Stimulated activated CD4-positive, alpha-beta T cell treated with anti-CD3 and anti-CD28 coated beads, Interleukin-2, amount 100 ng/mL, for 48 hours (primary cell): Measurements from ENCODE around the gene PAGR1.
"Not testable (repeated sequence)": the region's sequence is repeated elsewhere in the genome, so short reads cannot be mapped to it uniquely, and the experiment has no call there.

ENCODE experiments used
- DNase-seq, 2 donors: peaks; one replicate each; pipeline ENCODE4 v3.0.0-alpha.2; 2020

Gene PAGR1

GRCh38 chr16:29813644-29814562, 2.0 kb upstream of the PAGR1 start:
- DNase-seq, result no peak

- DNase-seq, result no peak
Observed at GRCh38 chr16:29814592-29814991, 1.4 kb upstream of the PAGR1 start.

- DNase-seq, result no peak
Observed at GRCh38 chr16:29815032-29815721, 775 bp upstream of the PAGR1 start.

DNA sequence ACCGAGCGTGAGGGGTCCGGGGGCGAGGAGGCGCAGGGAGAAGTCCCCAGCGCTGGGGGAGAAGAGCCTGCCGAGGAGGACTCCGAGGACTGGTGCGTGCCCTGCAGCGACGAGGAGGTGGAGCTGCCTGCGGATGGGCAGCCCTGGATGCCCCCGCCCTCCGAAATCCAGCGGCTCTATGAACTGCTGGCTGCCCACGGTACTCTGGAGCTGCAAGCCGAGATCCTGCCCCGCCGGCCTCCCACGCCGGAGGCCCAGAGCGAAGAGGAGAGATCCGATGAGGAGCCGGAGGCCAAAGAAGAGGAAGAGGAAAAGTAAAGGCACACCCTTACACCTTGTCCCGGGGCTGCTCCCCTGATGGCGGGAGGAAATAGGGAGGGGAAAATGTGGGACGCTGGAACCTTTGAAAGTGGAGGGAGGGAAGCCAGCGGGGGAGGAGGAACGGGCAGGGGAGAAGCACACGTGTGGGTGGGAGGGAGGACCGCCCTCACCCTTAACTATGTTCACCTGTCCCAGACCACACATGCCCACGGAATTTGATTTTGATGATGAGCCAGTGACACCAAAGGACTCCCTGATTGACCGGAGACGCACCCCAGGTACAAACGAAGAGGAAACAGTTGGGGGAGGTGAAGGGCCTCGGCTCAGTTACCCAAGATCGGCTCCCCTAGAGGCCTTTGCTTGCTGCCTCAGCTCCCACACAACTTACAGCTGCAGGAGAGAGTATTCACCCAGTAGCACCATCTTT, 916 bp downstream of the PAGR1 start:
- DNase-seq, result peak in 1 of 2 donors; percentile 58

DNA sequence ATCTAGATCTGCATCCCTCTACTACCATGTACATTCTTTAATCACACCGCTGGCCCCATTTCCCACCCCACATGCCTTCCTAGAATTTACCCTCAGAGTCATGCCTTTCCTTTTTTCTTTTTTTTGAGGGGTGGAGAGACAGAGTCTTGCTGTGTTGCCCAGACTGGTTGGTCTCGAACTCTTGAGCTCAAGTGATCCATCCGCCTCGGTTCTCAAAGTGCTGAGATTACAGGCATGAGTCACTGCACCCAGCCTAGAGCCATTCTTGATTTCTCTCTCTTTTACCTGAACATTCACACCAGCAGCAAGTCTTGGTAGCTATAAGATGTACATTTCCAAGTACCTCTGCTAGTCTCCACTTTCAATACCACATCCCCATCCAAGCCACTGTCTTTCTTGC, 2.1 kb downstream of the PAGR1 start:
- DNase-seq, result no peak

GRCh38 chr16:29819506-29819905, 3.6 kb downstream of the PAGR1 start:
- no peak for DNase-seq

DNA sequence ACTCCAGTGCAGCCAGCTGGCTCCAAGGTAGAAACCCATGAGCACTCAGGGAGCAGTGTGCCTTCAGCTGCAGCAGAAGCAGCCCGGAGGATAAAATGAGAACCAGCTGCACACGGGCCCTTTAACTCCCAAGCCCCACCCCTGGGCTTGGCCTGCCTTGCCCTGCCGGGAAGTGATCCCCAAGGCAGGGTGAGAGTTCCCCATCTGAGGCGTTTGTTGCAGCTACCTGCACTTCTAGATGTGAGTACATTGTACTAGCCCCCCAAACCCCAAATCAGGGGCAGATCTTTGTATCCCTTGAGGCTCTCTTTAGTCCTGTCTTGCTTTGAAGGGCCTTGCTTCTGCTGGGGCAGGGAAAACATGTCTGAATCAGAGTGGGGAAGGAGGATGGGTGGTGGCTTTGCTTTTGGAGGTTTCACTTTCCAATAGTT, 4.3 kb downstream of the PAGR1 start, which contains the start of gene MVP:
Gene MVP (plus strand): TSS at position 192 of the 431 bp plus-strand sequence. CDS start 10,088 bp downstream, outside the sequence.
- peak in 1 of 2 donors; percentile 49 for DNase-seq

GRCh38 chr16:29820730-29821642, 5.0 kb downstream of the PAGR1 start:
- no peak for DNase-seq

- no peak for DNase-seq
Observed at GRCh38 chr16:29821643-29822115, 5.7 kb downstream of the PAGR1 start.

- DNase-seq, result no peak
Observed at GRCh38 chr16:29824589-29825144, 8.7 kb downstream of the PAGR1 start.

DNA sequence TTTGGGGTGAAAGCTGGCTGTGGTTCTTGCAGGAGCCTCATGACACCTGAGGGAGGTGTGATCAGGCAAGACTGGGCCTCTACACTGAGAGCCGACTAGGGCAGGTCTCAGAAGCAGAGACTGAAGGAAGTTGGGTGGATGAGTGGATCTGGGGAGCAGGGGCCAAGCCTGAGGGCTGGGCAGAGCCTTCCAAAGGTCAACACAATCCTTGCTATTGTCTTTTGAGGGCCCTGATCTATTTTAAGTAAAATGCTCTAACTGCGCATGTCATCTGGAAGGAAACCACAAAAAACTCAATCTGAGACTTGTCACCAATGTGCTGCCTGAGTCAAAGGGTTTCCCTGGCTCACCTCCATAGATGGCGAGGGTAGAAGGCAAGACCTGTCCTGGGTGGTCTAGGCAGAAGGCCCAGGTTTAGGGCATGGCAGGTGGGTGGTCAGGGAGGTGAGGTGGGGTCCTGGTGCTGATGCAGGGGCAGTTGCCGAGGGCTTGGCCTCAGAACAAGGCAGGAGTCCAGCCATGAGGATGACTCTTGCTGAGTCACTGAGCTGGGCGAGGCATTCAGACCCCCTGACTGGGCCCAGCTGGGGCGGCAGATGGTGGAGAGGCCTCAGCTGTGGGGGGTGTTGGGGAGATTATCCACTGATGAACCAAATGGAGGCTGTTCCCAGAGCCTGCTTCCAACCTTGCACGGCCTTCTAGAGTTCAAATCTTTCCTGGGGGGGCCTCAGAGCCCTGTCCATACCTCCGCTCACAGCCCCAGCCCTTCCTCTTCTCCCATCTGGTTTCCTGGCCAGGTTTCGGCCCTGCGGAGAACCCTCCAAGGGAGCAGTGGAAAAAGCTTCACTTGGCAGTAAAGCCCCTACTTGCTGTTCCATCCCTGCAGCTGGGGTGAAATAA, 9.4 kb downstream of the PAGR1 start:
- peak in 1 of 2 donors; percentile 51 for DNase-seq

DNA sequence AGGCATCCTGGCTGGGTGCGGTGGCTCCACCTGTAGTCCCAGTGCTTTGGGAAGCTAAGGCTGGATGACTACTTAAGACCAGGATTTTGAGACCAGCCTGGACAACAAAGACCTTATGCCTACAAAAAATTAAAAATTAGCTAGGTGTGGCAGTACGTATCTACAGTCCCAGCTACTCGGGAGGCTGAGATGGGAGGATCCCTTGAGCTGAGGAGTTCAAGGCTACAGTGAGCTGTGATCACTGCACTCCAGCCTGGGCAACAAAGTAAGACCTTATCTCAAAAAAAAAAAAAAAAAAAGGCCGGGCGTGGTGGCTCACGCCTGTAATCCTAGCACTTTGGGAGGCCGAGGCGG, 10.4 kb downstream of the PAGR1 start:
- DNase-seq, result no peak

DNA sequence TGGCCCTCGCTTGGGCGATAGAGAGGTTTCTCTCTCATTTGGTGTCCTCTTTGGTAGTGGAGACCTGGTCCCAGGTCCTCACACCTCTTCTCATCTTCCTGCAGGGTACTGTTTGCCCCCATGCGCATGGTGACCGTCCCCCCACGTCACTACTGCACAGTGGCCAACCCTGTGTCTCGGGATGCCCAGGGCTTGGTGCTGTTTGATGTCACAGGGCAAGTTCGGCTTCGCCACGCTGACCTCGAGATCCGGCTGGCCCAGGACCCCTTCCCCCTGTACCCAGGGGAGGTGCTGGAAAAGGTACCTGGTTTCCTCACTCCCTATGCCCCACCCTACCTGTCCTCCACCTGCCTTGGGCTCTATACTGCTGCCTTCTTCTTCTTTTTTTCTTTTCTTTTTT, 14.8 kb downstream of the PAGR1 start:
- DNase-seq, result no peak

DNA sequence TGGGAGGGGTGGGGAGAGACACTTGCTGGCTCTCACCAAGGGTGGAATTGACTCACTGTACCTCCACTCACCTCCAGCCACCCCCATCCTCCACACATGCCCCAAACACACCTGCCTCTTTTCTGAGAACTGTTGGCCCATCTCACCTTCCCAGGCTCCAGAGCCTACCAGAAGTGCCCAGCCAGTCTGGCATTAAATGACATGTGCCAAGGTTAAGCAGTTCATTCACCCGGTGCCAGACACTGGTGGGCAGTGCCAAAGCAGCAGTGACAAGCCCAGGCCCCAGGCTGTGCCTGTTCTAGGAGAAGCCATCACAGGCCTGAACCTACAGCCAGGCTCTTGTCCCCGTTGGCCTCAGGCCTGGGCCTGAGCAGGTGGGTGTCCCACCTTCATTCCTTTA, 15.5 kb downstream of the PAGR1 start:
- DNase-seq, result no peak

DNA sequence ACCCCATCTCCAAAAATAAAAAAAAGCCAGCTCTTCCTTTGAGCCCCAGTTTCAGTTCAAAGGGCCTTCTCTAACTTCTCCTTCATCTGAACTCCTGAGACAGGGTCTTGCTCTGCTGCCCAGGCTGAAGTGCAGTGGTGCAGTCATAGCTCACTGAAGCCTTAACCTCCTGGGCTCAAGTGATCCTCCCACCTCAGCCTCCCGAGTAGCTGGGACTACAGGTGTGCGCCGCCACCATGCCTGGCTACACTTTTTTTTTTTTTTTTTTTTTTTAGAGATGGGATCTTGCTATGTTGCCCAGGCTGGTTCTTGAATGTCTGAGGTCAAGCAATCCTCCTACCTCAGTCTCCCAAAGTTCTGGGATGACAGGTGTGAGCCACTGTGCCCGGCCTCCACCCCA, 17.3 kb downstream of the PAGR1 start:
- DNase-seq, result not testable (repeated sequence)

- no peak for DNase-seq
Observed at GRCh38 chr16:29834079-29834478, 18.1 kb downstream of the PAGR1 start.

GRCh38 chr16:29835926-29836325, 20.0 kb downstream of the PAGR1 start:
- no peak for DNase-seq

GRCh38 chr16:29836623-29837022, 20.7 kb downstream of the PAGR1 start:
- no peak for DNase-seq

DNA sequence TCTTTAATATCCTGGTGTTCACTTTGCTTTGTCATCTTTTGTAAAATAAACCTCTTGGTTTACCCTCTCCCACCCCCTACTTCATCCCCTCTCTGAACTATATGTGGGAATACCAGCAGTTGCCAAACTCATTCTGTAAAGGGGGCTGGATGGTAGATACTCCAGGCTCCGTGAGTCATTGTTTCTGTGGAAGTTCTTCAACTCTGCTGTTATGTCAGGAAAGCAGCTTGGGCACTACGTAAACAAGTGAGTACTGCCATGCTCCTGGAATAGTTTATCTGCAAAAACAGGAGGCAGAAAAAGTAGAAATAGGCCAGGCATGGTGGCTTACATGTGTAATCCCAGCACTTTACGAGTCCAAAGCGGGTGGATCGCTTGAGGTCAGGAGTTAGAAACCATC, 21.9 kb downstream of the PAGR1 start:
- no peak for DNase-seq

- DNase-seq, result no peak
Observed at GRCh38 chr16:29839822-29840221, 23.9 kb downstream of the PAGR1 start.

- DNase-seq, result no peak
Observed at GRCh38 chr16:29840240-29840639, 24.3 kb downstream of the PAGR1 start.
